GM23248 (cell line): Measurements from ENCODE around the gene INS.

ENCODE experiments used
- EZH2 ChIP-seq: fragments of 200-600 bp; sonication (generic); IDR thresholded peaks from 2 replicates; pipeline ENCODE4 v1.6.1; 2018; ENCODE audit warnings: antibody characterized with exemption, mild to moderate bottlenecking; ENCODE audit not compliant: insufficient read depth, poor library complexity, severe bottlenecking
- EZH2phosphoT487 ChIP-seq: fragments of 200-600 bp; sonication (generic); IDR thresholded peaks from 2 replicates; pipeline ENCODE4 v1.6.1; 2018; ENCODE audit warnings: antibody characterized with exemption, moderate library complexity, mild to moderate bottlenecking, low read depth; ENCODE audit not compliant: insufficient read depth

- TF ChIP-seq EZH2phosphoT487 (no peak), EZH2 (no peak)
Measured at GRCh38 chr11:2128130-2128510, 32.9 kb downstream of the INS start.
